Esophagus squamous epithelium (tissue), 5 donors: ENCODE measurements around the gene TLE3. TPM values are rescaled to one million over a fixed set of nuclear protein-coding genes. Genes with fewer than 3 reads are reported as not detected.

ENCODE experiments used
- DNase-seq: peaks from one replicate; lab custom pipeline; 2025; lab: John Stamatoyannopoulos, UW
- H3K27ac ChIP-seq, 4 donors: fragments of 200-600 bp; sonication (generic); one replicate each; pipeline ENCODE4 v1.5.1; 2016 to 2019; ENCODE audit warnings: mild to moderate bottlenecking in 1 of 4
- H3K27me3 ChIP-seq, 4 donors: fragments of 200-600 bp; sonication (generic); 1 replicate in 3 of 4; 2 replicates in 1 of 4; pipeline versions ENCODE4 v1.5.1 to v1.6.0; 2017 to 2021; ENCODE audit warnings: antibody characterized with exemption in 1 of 4
- H3K36me3 ChIP-seq, 3 donors: fragments of 200-600 bp; sonication (generic); one replicate each; pipeline ENCODE4 v1.5.1; 2016 to 2019
- H3K4me1 ChIP-seq, 3 donors: fragments of 200-600 bp; sonication (generic); one replicate each; pipeline ENCODE4 v1.5.1; 2017 to 2019
- H3K4me3 ChIP-seq, 4 donors: fragments of 200-600 bp; sonication (generic); 1 replicate in 3 of 4; 2 replicates in 1 of 4; pipeline ENCODE4 v1.5.1; 2016 to 2019; ENCODE audit warnings: mild to moderate bottlenecking in 2 of 4, moderate library complexity in 1 of 4
- H3K9me3 ChIP-seq, 3 donors: fragments of 200-600 bp; sonication (generic); one replicate each; pipeline ENCODE4 v1.5.1; 2016 to 2019
- POLR2A ChIP-seq, 4 donors: fragments of 450-650 bp; IDR thresholded peaks; one replicate each; pipeline ENCODE4 v1.6.1; 2017; ENCODE audit warnings: antibody characterized with exemption in 4 of 4, mild to moderate bottlenecking in 4 of 4, moderate library complexity in 3 of 4
- WGBS, 2 donors: methylation state at CpG; one replicate each; pipeline ENCODE4 v1.1.5; 2018; 5-methylcytosine and 5-hydroxymethylcytosine counted together
- intact Hi-C: fragments of 100-400 bp; cut with DNase I; formaldehyde crosslinking; loops from one replicate; pipeline ENCODE4 v1.15.0; 2022
- total RNA-seq, 4 donors: library from RNA; depleted of rRNA; stranded (reverse); fragments of >200 nt; gene quantifications; one replicate each; pipeline ENCODE4 v1.1.0, GENCODE V29; 2016
- TF ChIP-seq, protein P1 (sequence below), 6 experiments: fragments of 450-650 bp in 4 of 6; fragments of 200-600 bp in 2 of 6; sonication (generic) in 2 of 6; IDR thresholded peaks; one replicate each; pipeline ENCODE4 v1.5.1; 2016 to 2019; ENCODE audit warnings: antibody characterized with exemption in 6 of 6, mild to moderate bottlenecking in 4 of 6, moderate library complexity in 4 of 6
- donor health status: DM: yes; HTN: yes; CAD: no.

The TLE3 gene
- total RNA-seq, 4 donors from 2014 or later = 49.6 to 133 (median 64.4) TPM

DNA sequence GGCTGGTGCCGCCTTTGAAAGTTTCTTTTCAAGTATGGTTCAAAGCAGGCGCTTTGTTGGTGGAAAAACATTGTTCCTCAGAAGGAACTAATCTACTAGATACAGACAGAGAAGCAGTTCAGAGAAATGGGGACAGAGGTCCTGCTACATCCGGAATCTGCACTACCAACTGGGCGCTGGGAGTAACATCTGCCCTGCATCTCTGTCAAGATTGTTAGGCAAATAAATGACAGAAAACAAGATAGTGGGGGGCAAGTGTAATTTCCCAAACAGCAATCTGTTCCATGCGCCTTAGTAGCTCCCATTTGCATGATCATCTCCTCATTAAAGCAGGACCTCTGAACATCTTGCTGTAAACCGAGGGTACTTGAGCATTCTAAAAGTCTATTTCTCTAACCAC lies 17.4 kb downstream of the TLE3 start:
- Histone ChIP-seq H3K4me1 (peaks cover 0 to 31% (median 5%) of the 10 kb centered on the region in 3 donors), H3K4me3 (no peak overlapping the region), H3K9me3 (no peaks in the 10 kb centered on the region), H3K36me3 (peaks cover 10 to 100% (median 10%) of the 10 kb centered on the region in 3 donors), H3K27me3 (no peaks in the 10 kb centered on the region), H3K27ac (no peak overlapping the region)
- WGBS, 2 donors = 89 to 98% methylated on average over 6 of the region's 6 CpGs
- no peak for TF ChIP-seq POLR2A (IDR thresholded peaks at IDR 0.05)
- TF ChIP-seq, protein P1, sequence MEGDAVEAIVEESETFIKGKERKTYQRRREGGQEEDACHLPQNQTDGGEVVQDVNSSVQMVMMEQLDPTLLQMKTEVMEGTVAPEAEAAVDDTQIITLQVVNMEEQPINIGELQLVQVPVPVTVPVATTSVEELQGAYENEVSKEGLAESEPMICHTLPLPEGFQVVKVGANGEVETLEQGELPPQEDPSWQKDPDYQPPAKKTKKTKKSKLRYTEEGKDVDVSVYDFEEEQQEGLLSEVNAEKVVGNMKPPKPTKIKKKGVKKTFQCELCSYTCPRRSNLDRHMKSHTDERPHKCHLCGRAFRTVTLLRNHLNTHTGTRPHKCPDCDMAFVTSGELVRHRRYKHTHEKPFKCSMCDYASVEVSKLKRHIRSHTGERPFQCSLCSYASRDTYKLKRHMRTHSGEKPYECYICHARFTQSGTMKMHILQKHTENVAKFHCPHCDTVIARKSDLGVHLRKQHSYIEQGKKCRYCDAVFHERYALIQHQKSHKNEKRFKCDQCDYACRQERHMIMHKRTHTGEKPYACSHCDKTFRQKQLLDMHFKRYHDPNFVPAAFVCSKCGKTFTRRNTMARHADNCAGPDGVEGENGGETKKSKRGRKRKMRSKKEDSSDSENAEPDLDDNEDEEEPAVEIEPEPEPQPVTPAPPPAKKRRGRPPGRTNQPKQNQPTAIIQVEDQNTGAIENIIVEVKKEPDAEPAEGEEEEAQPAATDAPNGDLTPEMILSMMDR (IDR thresholded peaks at IDR 0.05) = no peak
- intact Hi-C loops = no loop called here
- no peak for DNase-seq

DNA sequence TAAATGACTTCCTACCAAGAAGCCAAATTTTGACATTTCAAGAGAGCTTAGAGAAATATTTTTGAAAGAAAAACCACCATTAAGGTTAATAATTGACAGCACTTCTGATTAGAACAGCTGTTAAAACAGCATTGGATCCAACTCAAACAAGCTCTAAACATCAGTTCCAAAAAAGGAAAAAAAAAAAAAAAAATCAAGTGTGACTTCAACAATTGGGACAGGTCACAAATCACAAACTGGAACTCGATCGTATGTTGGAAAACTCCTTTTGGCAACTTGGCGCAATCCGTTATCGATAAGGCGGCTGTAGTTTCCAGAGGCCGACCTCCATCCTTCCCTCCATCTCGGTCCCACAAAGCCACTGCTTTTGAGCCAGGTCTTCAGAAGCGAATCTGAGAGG lies 17.8 kb downstream of the TLE3 start:
- intact Hi-C loops = no loop called here
- H3K27me3 ChIP-seq = no peaks in the 10 kb centered on the region
- no peak overlapping the region for H3K4me3 ChIP-seq
- 86 to 96% methylated on average over 9 of the region's 9 CpGs for WGBS, 2 donors
- H3K9me3 ChIP-seq = no peaks in the 10 kb centered on the region
- no peak for DNase-seq
- TF ChIP-seq POLR2A (IDR thresholded peaks at IDR 0.05) = no peak
- TF ChIP-seq, protein P1 (IDR thresholded peaks at IDR 0.05) = no peak
- H3K27ac ChIP-seq = no peak overlapping the region
- H3K36me3 ChIP-seq = peaks cover 10 to 100% (median 14%) of the 10 kb centered on the region in 3 donors
- H3K4me1 ChIP-seq = peaks cover 0 to 31% (median 5%) of the 10 kb centered on the region in 3 donors

DNA sequence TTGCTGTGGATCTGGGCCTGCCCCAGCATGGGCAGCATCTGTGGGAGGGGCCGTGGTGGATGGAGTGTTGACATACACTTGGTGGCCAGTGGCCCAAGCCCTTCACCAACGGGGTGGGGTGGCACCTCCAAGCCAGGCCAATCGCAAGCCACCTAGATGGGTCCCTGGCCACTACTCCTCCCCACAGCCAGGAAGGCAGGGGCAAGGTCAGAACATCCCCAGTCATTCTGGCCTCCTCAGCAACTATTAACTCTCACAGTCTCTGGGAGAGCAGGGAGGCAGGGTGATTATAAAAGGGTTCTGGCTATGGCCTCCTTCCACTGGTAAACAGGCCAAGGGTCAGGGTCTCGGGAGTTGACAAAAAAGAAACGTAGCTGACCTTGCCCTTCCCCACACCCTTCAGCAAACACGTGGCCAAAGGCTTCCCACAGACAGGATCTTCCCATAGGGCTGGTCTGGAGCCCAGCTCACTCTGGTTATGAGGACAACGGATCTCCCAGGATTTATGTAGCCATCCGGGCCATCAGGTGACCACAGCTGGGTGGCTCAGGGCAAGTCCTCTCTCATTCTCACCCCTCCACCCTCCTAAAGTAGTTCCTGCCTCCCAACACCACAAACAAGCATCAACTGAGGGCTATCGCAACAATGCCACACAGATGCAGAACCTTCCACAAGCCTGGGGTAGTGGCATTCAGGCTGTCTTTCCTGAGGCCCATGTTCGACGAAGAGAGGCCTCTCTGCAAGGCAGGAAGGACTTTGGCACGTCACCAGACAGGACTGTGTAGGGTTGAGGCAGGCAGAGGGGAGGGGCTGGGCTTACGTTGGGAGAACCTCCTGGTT lies 18.9 kb downstream of the TLE3 start:
- DNase-seq = no peak
- WGBS, 2 donors = 82 to 85% methylated on average over 4 to 5 of the region's 13 CpGs
- no peak for TF ChIP-seq POLR2A (IDR thresholded peaks at IDR 0.05)
- TF ChIP-seq, protein P1 (IDR thresholded peaks at IDR 0.05) = no peak
- H3K9me3 ChIP-seq = no peaks in the 10 kb centered on the region
- peaks cover 0 to 21% (median 5%) of the 10 kb centered on the region in 3 donors for H3K4me1 ChIP-seq
- H3K27me3 ChIP-seq = no peaks in the 10 kb centered on the region
- no peak overlapping the region for H3K4me3 ChIP-seq
- intact Hi-C loops = no loop called here
- peaks cover 11 to 100% (median 25%) of the 10 kb centered on the region in 3 donors for H3K36me3 ChIP-seq
- H3K27ac ChIP-seq = no peak overlapping the region

DNA sequence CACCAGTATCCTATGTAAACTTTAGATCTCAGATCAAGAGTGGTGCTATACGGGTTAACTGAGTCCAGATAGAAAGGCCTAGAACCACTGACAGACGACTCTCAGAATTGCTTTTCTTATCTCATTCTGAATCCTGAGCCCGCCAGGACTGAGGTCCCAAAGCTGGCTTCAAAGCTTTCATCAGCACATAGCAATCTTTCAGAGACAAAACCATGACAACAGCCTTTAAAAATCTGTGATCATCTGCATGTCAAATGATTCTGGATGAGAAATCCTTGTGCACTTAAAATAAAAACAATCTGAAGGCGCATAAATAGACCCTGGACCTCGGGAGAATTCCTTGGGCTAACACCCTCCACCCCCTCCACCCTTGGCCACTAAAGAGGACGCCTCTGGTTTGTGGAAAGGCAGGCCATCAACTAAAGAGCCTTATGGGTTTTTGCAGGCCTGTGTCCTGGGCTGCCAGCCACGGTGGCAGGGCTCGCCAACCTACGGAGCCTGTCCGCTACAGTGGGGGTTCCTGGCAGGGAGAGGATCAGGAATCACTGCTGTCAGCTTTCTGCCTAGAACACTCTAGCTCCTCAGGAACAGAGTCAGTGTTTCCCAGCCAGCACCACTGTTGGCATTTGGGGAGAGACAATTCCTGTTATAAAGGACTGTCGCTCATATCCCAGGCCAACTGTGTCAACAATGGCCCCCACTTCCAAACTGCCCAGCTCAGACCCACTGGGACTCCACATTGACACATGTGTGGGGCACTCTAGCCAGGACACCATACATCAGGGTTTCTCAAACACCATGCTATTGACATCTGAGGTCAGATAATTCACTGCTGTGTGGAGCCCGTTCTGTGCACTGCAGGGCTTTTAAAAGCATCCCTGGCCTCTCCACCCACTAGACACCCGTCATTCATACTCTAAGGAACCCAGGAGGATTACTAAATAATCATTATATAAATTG lies 20.2 kb downstream of the TLE3 start:
- 83% methylated on average over 8 to 13 of the region's 13 CpGs for WGBS, 2 donors
- H3K27ac ChIP-seq = no peak overlapping the region
- no peak for DNase-seq
- no peak for TF ChIP-seq POLR2A (IDR thresholded peaks at IDR 0.05)
- TF ChIP-seq, protein P1 (IDR thresholded peaks at IDR 0.05) = no peak
- H3K27me3 ChIP-seq = no peaks in the 10 kb centered on the region
- H3K4me3 ChIP-seq = no peak overlapping the region
- intact Hi-C loops = no loop called here
- H3K36me3 ChIP-seq = peaks cover 25 to 100% (median 31%) of the 10 kb centered on the region in 3 donors
- H3K4me1 ChIP-seq = peaks cover 0 to 17% (median 5%) of the 10 kb centered on the region in 3 donors
- H3K9me3 ChIP-seq = no peaks in the 10 kb centered on the region
